ENCODE measurements around the gene OLIG2.

The OLIG2 gene

GRCh38 chr21:33030633-33031032 is 4.9 kb downstream of the OLIG2 start:
- H2AFZ ChIP-seq (ENCODE audit: low read length), result 0 out of 2 replicates have a peak overlapping the region, but pooled peaks have one; percentile 0
- H3F3A ChIP-seq (ENCODE audit: low read depth), result no peaks in the 10 kb centered on the region
- H3K9ac ChIP-seq (ENCODE audit: low read depth, low read length, poor library complexity, severe bottlenecking), result peak overlapping the region; percentile 24
- H3K9me3 ChIP-seq (ENCODE audit: insufficient read depth, low read depth, low read length), result no peaks in the 10 kb centered on the region
- H3K4me2 ChIP-seq (ENCODE audit: low read depth, low read length, poor library complexity, severe bottlenecking), result no peak overlapping the region
- no peaks in the 10 kb centered on the region for H4K20me1 ChIP-seq (ENCODE audit: insufficient read depth, low read length, poor library complexity, severe bottlenecking)
- no peak overlapping the region for H3K4me3 ChIP-seq (ENCODE audit: low read length, poor library complexity, severe bottlenecking)
- H3K36me3 ChIP-seq (ENCODE audit: insufficient read depth, low read length), result no peaks in the 10 kb centered on the region
- no peaks in the 10 kb centered on the region for H3K79me2 ChIP-seq (ENCODE audit: insufficient read depth, low read length)
- H3K27me3 ChIP-seq (ENCODE audit: insufficient read depth, low read length, poor library complexity, severe bottlenecking), result no peaks in the 10 kb centered on the region
- H3K4me1 ChIP-seq (ENCODE audit: insufficient read depth, low read length, poor library complexity, severe bottlenecking), result peaks cover 34% of the 10 kb centered on the region
- no peaks in the 10 kb centered on the region for H3K9me2 ChIP-seq (replicated peaks; ENCODE audit: low read depth, low read length)
- TF ChIP-seq CTCF (conservative IDR thresholded peaks at IDR 0.05; ENCODE audit: low read length) (no peak), EZH2phosphoT487 (IDR thresholded peaks at IDR 0.05; ENCODE audit: borderline replicate concordance) (no peak)

DNA sequence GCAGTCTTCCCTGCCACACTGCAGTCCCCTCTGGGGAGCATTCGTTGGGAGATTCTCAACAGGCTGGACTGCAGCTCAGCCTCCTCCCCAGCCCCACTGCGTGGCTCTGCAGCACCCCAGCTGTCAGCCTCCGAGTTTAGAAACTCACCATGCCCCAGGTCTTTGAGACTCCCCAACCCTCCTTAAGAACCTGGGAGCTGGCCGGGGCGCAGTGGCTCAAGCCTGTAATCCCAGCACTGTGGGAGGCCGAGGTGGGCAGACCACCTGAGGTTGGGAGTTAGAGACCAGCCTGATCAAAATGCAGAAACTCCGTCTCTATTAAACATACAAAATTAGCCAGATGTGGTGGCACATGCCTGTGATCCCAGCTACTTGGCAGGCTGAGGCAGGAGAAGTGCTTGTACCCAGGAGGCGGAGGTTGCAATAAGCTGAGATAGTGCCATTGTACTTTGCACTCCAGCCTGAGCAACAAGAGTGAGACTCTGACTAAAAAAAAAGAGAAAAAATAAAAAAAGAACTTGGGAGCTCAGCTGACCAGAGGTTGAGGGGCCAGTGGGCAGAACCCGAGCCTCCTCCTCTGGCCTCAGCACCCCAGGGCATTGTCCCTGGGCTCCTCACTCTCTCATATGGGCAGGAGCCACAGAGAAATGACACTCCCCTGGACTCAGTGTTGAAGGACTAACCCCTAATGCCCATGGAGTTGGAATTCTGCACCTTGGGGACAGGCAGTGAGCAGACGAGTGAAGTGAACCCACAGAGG is 5.6 kb downstream of the OLIG2 start:
- no peak overlapping the region for H3K4me2 ChIP-seq (ENCODE audit: low read depth, low read length, poor library complexity, severe bottlenecking)
- H3K4me1 ChIP-seq (ENCODE audit: insufficient read depth, low read length, poor library complexity, severe bottlenecking), result peaks cover 41% of the 10 kb centered on the region
- H3K4me3 ChIP-seq (ENCODE audit: low read length, poor library complexity, severe bottlenecking), result no peak overlapping the region
- peak overlapping the region; percentile 24 for H3K9ac ChIP-seq (ENCODE audit: low read depth, low read length, poor library complexity, severe bottlenecking)
- no peak for TF ChIP-seq EZH2phosphoT487 (IDR thresholded peaks at IDR 0.05; ENCODE audit: borderline replicate concordance)
- no peak for TF ChIP-seq CTCF (conservative IDR thresholded peaks at IDR 0.05; ENCODE audit: low read length)
- H3K79me2 ChIP-seq (ENCODE audit: insufficient read depth, low read length), result no peaks in the 10 kb centered on the region
- H2AFZ ChIP-seq (ENCODE audit: low read length), result no peak overlapping the region
- no peaks in the 10 kb centered on the region for H3F3A ChIP-seq (ENCODE audit: low read depth)
- no peaks in the 10 kb centered on the region for H4K20me1 ChIP-seq (ENCODE audit: insufficient read depth, low read length, poor library complexity, severe bottlenecking)
- H3K27me3 ChIP-seq (ENCODE audit: insufficient read depth, low read length, poor library complexity, severe bottlenecking), result no peaks in the 10 kb centered on the region
- no peaks in the 10 kb centered on the region for H3K9me2 ChIP-seq (replicated peaks; ENCODE audit: low read depth, low read length)
- H3K36me3 ChIP-seq (ENCODE audit: insufficient read depth, low read length), result no peaks in the 10 kb centered on the region
- no peaks in the 10 kb centered on the region for H3K9me3 ChIP-seq (ENCODE audit: insufficient read depth, low read depth, low read length)

GRCh38 chr21:33032434-33033047 is 6.8 kb downstream of the OLIG2 start:
- Histone ChIP-seq H3K27me3 (ENCODE audit: insufficient read depth, low read length, poor library complexity, severe bottlenecking) (no peaks in the 10 kb centered on the region), H3K79me2 (ENCODE audit: insufficient read depth, low read length) (no peaks in the 10 kb centered on the region), H2AFZ (ENCODE audit: low read length) (no peak overlapping the region), H3K4me1 (ENCODE audit: insufficient read depth, low read length, poor library complexity, severe bottlenecking) (peaks cover 51% of the 10 kb centered on the region), H3K4me3 (ENCODE audit: low read length, poor library complexity, severe bottlenecking) (no peak overlapping the region), H3K9me3 (ENCODE audit: insufficient read depth, low read depth, low read length) (no peaks in the 10 kb centered on the region), H4K20me1 (ENCODE audit: insufficient read depth, low read length, poor library complexity, severe bottlenecking) (no peaks in the 10 kb centered on the region), H3K9me2 (replicated peaks; ENCODE audit: low read depth, low read length) (no peaks in the 10 kb centered on the region), H3F3A (ENCODE audit: low read depth) (no peaks in the 10 kb centered on the region), H3K36me3 (ENCODE audit: insufficient read depth, low read length) (no peaks in the 10 kb centered on the region), H3K4me2 (ENCODE audit: low read depth, low read length, poor library complexity, severe bottlenecking) (no peak overlapping the region), H3K9ac (ENCODE audit: low read depth, low read length, poor library complexity, severe bottlenecking) (no peak overlapping the region)
- TF ChIP-seq EZH2phosphoT487 (IDR thresholded peaks at IDR 0.05; ENCODE audit: borderline replicate concordance), result no peak
- TF ChIP-seq CTCF (conservative IDR thresholded peaks at IDR 0.05; ENCODE audit: low read length), result no peak
